B cell (primary cell): ENCODE data around the gene CLCNKB. TPM values are rescaled to one million over a fixed set of nuclear protein-coding genes. Genes with fewer than 3 reads are reported as not detected.
"Not testable (repeated sequence)": the region's sequence is repeated elsewhere in the genome, so short reads cannot be mapped to it uniquely, and the experiment has no call there.

Source experiments
- ATAC-seq: fragments of 200-7000 bp; cut with Tn5 transposase; one replicate; pipeline ENCODE4 v1.10.0; 2021; ENCODE audit warnings: low read depth, mild to moderate bottlenecking, moderate number of reproducible peaks, moderate library complexity
- CTCF ChIA-PET: fragments of 350-600 bp; sonication (Branson Sonifier 250); formaldehyde crosslinking; loops from one replicate; lab custom pipeline; 2021; ENCODE audit warnings: antibody characterized with exemption, inconsistent platforms; lab: Charles Lee
- POLR2A ChIA-PET: fragments of 350-600 bp; sonication (Branson Sonifier 250); formaldehyde crosslinking; loops from one replicate; lab custom pipeline; 2021; ENCODE audit warnings: antibody characterized with exemption; lab: Charles Lee
- DNase-seq: peaks from one replicate; pipeline ENCODE4 v3.0.0; 2013
- H2AFZ ChIP-seq: 2 replicates; pipeline ENCODE4 v1.6.1; 2012; ENCODE audit warnings: mild to moderate bottlenecking, low read depth, low read length; ENCODE audit not compliant: insufficient read depth, poor library complexity, severe bottlenecking
- H3K27ac ChIP-seq, 2 donors: 1 replicate in 1 of 2; 2 replicates in 1 of 2; pipeline ENCODE4 v1.5.1; 2012 to 2013; ENCODE audit warnings: low read length in 2 of 2, mild to moderate bottlenecking in 2 of 2, moderate library complexity in 1 of 2
- H3K27me3 ChIP-seq, 4 experiments: fragments of 200-600 bp in 1 of 4; sonication (generic) in 1 of 4; replicated peaks in 1 of 4; 1 replicate in 2 of 4; 2 replicates in 2 of 4; pipeline versions ENCODE4 v1.6.1 to v1.7.0; 2013 to 2016; ENCODE audit warnings: low read length in 3 of 4, mild to moderate bottlenecking in 2 of 4, mixed read lengths in 1 of 4, moderate library complexity in 1 of 4; ENCODE audit not compliant: insufficient read depth in 4 of 4, control insufficient read depth in 3 of 4; ENCODE audit errors: control extremely low read depth in 1 of 4
- H3K36me3 ChIP-seq, 2 experiments: replicated peaks in 1 of 2; 1 replicate in 1 of 2; 2 replicates in 1 of 2; pipeline versions ENCODE4 v1.6.1 to v1.7.1; 2013; ENCODE audit warnings: low read length in 1 of 2; ENCODE audit not compliant: insufficient read depth in 2 of 2, control insufficient read depth in 1 of 2; ENCODE audit errors: control extremely low read depth in 1 of 2, extremely low read depth in 1 of 2
- H3K4me1 ChIP-seq, 2 donors: fragments of 200-600 bp in 1 of 2; sonication (generic) in 1 of 2; 1 replicate in 1 of 2; 2 replicates in 1 of 2; pipeline versions ENCODE4 v1.5.1 to v1.6.1; 2013 to 2017; ENCODE audit warnings: low read length in 2 of 2; ENCODE audit not compliant: control insufficient read depth in 2 of 2, insufficient read depth in 2 of 2
- H3K4me2 ChIP-seq: replicated peaks from 2 replicates; pipeline ENCODE3; 2012; ENCODE audit warnings: mild to moderate bottlenecking, low read depth, low read length; ENCODE audit not compliant: poor library complexity, severe bottlenecking
- H3K4me3 ChIP-seq, 5 experiments: fragments of 200-600 bp in 1 of 5; sonication (generic) in 1 of 5; 1 replicate in 3 of 5; 2 replicates in 2 of 5; pipeline versions ENCODE4 v1.5.1 to v1.7.0; 2011 to 2016; ENCODE audit warnings: low read length in 4 of 5, mild to moderate bottlenecking in 4 of 5, low read depth in 2 of 5, control low read depth in 1 of 5, moderate library complexity in 1 of 5; ENCODE audit not compliant: insufficient read depth in 1 of 5; ENCODE audit errors: control extremely low read depth in 1 of 5, extremely low read depth in 1 of 5
- H3K79me2 ChIP-seq: fragments of 200-600 bp; sonication (generic); one replicate; pipeline ENCODE4 v1.6.0; 2016; ENCODE audit warnings: low read length; ENCODE audit not compliant: control insufficient read depth, insufficient read depth
- H3K9ac ChIP-seq: fragments of 200-600 bp; sonication (generic); 2 replicates; pipeline ENCODE4 v1.6.1; 2017; ENCODE audit warnings: mild to moderate bottlenecking, low read length, moderate library complexity
- H3K9me3 ChIP-seq, 3 donors: one replicate each; pipeline versions ENCODE4 v1.6.1 to v1.7.1; 2013; ENCODE audit warnings: low read length in 2 of 3; ENCODE audit not compliant: control insufficient read depth in 2 of 3, insufficient read depth in 1 of 3; ENCODE audit errors: control extremely low read depth in 1 of 3
- H4K20me1 ChIP-seq: 2 replicates; pipeline ENCODE4 v1.6.0; 2012; ENCODE audit warnings: mild to moderate bottlenecking, low read length; ENCODE audit not compliant: insufficient read depth, control insufficient read depth, poor library complexity, severe bottlenecking
- H3K27ac Mint-ChIP-seq: one replicate; pipeline ENCODE4 v1.8.0; 2021; ENCODE audit warnings: mixed read lengths
- H3K27me3 Mint-ChIP-seq: one replicate; pipeline ENCODE4 v1.8.0; 2021; ENCODE audit warnings: mixed read lengths
- H3K4me1 Mint-ChIP-seq: one replicate; pipeline ENCODE4 v1.8.0; 2021; ENCODE audit warnings: mixed read lengths
- H3K4me3 Mint-ChIP-seq: one replicate; pipeline ENCODE4 v1.8.0; 2021; ENCODE audit warnings: mixed read lengths
- H3K9me3 Mint-ChIP-seq: one replicate; pipeline ENCODE4 v1.8.0; 2022; ENCODE audit warnings: mixed read lengths; ENCODE audit not compliant: insufficient read depth
- CTCF ChIP-seq: fragments of 200-600 bp; IDR thresholded peaks from one replicate; pipeline ENCODE4 v1.8.0; 2022; ENCODE audit warnings: antibody characterized with exemption, mild to moderate bottlenecking
- EZH2 ChIP-seq: IDR thresholded peaks from 2 replicates; pipeline ENCODE4 v1.6.1; 2012; ENCODE audit warnings: borderline replicate concordance, low read depth, mild to moderate bottlenecking, moderate library complexity, low read length; ENCODE audit not compliant: insufficient read depth, poor library complexity, severe bottlenecking
- WGBS: methylation state at CpG from one replicate; pipeline ENCODE4 v1.1.5; 2013; ENCODE audit warnings: missing lambda C conversion rate; ENCODE audit not compliant: insufficient coverage; 5-methylcytosine and 5-hydroxymethylcytosine counted together
- intact Hi-C: fragments of 100-400 bp; cut with micrococcal nuclease; formaldehyde crosslinking; loops from one replicate; pipeline ENCODE4 v1.10.0; 2022
- polyA plus RNA-seq: library from polyadenylated mRNA; depleted of rRNA; stranded (reverse); fragments of >200 nt; gene quantifications from 2 replicates; pipeline ENCODE4 v1.2.3, GENCODE V29; 2012
- total RNA-seq, 2 donors: library from RNA; stranded (reverse); fragments of 120-200 nt in 1 of 2; gene quantifications; 1 replicate in 1 of 2; 2 replicates in 1 of 2; pipeline versions ENCODE4 v1.2.3 to v1.2.4, GENCODE V29; 2013 to 2022

CLCNKB gene
- total and polyA plus RNA-seq, 2 donors (not counting 1 experiment from before 2014, with no cell fraction given), result not detected

- Histone ChIP-seq H4K20me1 (no peaks in the 10 kb centered on the region), H3K36me3 (no peaks in the 10 kb centered on the region), H3K4me3 (no peak overlapping the region), H3K79me2 (no peaks in the 10 kb centered on the region), H3K9ac (no peak overlapping the region), H3K4me1 (no peaks in the 10 kb centered on the region), H3K4me2 (no peak overlapping the region), H3K27ac (no peak overlapping the region), H2AFZ (no peak overlapping the region), H3K27me3 (no peaks in the 10 kb centered on the region), H3K9me3 (no peaks in the 10 kb centered on the region)
- intact Hi-C loops, result no loop called here
- ATAC-seq (no peak), DNase-seq (no peak)
- ChIA-PET CTCF (interaction anchor here (0.7 kb wide), 1 partner anchor 67 kb away, joined by 3 read pairs; no protein-coding TSS in a partner anchor), POLR2A (no interaction called here)
- no peaks in the 10 kb centered on the region for H3K9me3 Mint-ChIP-seq
- H3K27me3 Mint-ChIP-seq, result peaks cover 17% of the 10 kb centered on the region
- TF ChIP-seq CTCF (no peak), EZH2 (no peak)
- H3K4me1 Mint-ChIP-seq, result no peaks in the 10 kb centered on the region
- H3K4me3 Mint-ChIP-seq, result no peak overlapping the region
- H3K27ac Mint-ChIP-seq, result no peak overlapping the region
- WGBS, result 70% methylated on average over 8 of the region's 8 CpGs
Measured at GRCh38 chr1:16041200-16041599, 2.4 kb upstream of the CLCNKB start.

GRCh38 chr1:16042096-16042495 is 1.5 kb upstream of the CLCNKB start:
- Histone ChIP-seq H4K20me1 (no peaks in the 10 kb centered on the region), H2AFZ (no peak overlapping the region), H3K4me2 (no peak overlapping the region), H3K9me3 (no peaks in the 10 kb centered on the region), H3K9ac (no peak overlapping the region), H3K79me2 (no peaks in the 10 kb centered on the region), H3K36me3 (no peaks in the 10 kb centered on the region), H3K27ac (no peak overlapping the region), H3K4me3 (no peak overlapping the region), H3K27me3 (no peaks in the 10 kb centered on the region), H3K4me1 (no peaks in the 10 kb centered on the region)
- Mint-ChIP-seq H3K9me3 (no peaks in the 10 kb centered on the region), H3K4me3 (no peak overlapping the region), H3K27me3 (peaks cover 13% of the 10 kb centered on the region), H3K4me1 (no peaks in the 10 kb centered on the region), H3K27ac (no peak overlapping the region)
- CTCF ChIA-PET, result no interaction called here
- 82% methylated on average over 7 of the region's 9 CpGs for WGBS
- POLR2A ChIA-PET, result no interaction called here
- DNase-seq, result no peak
- intact Hi-C loops, result loop anchor here (2.0 kb wide), 1 partner anchor 21 kb away; no protein-coding TSS in a partner anchor
- no peak for TF ChIP-seq CTCF
- no peak for TF ChIP-seq EZH2
- ATAC-seq, result no peak

GRCh38 chr1:16042654-16043053 is 928 bp upstream of the CLCNKB start:
- CTCF ChIA-PET, H3K9me3 ChIP-seq, H3K4me2 ChIP-seq, H3K79me2 ChIP-seq, H4K20me1 ChIP-seq, H3K27ac Mint-ChIP-seq, H3K27me3 ChIP-seq, H3K36me3 ChIP-seq, H3K4me3 Mint-ChIP-seq, H3K4me3 ChIP-seq, H3K27me3 Mint-ChIP-seq, H3K9ac ChIP-seq, H3K4me1 ChIP-seq, H3K27ac ChIP-seq, H3K9me3 Mint-ChIP-seq, POLR2A ChIA-PET, ATAC-seq, H3K4me1 Mint-ChIP-seq, H2AFZ ChIP-seq, DNase-seq: not testable (repeated sequence)
- intact Hi-C loops, result loop anchor here (2.0 kb wide), 1 partner anchor 22 kb away; no protein-coding TSS in a partner anchor
- no CpG with 5 or more reads among the region's 9 CpGs for WGBS
